ENCODE measurements around the gene GPR63. TPM values are rescaled to one million over a fixed set of nuclear protein-coding genes. Genes with fewer than 3 reads are reported as not detected.

GPR63 gene
- total and polyA plus RNA-seq, 10 donors = 0.02 to 1.2 (median 0.54) TPM

GRCh38 chr6:96775727-96776400 lies 61.4 kb downstream of the GPR63 start:
- DNase-seq = no peak
- Histone ChIP-seq H3K27ac (no peak overlapping the region), H3K27me3 (replicated peaks in 1 of 7) (no peaks in the 10 kb centered on the region), H3K9me3 (peaks cover 0 to under 1% (median 0%) of the 10 kb centered on the region in 8 donors), H3K36me3 (no peaks in the 10 kb centered on the region), H3K4me3 (no peak overlapping the region), H3K4me1 (no peaks in the 10 kb centered on the region)
- intact Hi-C loops (cut with DNase I; ENCODE audit: low total_unique reads) = no loop called here
- 60 to 73% (median 68%) methylated on average over 2 of the region's 2 CpGs for whole genome bisulfite sequencing, 5 donors
- TF ChIP-seq POLR2AphosphoS5 (IDR thresholded peaks at IDR 0.05) (no peak), POLR2A (IDR thresholded peaks at IDR 0.05) (no peak), CTCF (IDR thresholded peaks at IDR 0.05 in 8 of 11, conservative IDR thresholded peaks at IDR 0.05 in 3 of 11) (no peak)

GRCh38 chr6:96766769-96767168 lies 70.5 kb downstream of the GPR63 start:
- Histone ChIP-seq H3K4me1 (no peaks in the 10 kb centered on the region), H3K27me3 (replicated peaks in 1 of 7) (peaks cover 0 to 10% (median 0%) of the 10 kb centered on the region in 7 donors), H3K9me3 (peaks cover 0 to 9% (median 0%) of the 10 kb centered on the region in 8 donors), H3K4me3 (no peak overlapping the region), H3K36me3 (no peaks in the 10 kb centered on the region), H3K27ac (no peak overlapping the region)
- intact Hi-C loops (cut with DNase I; ENCODE audit: low total_unique reads) = no loop called here
- no peak for TF ChIP-seq POLR2A (IDR thresholded peaks at IDR 0.05)
- TF ChIP-seq CTCF (IDR thresholded peaks at IDR 0.05 in 8 of 11, conservative IDR thresholded peaks at IDR 0.05 in 3 of 11) = no peak
- no peak for TF ChIP-seq POLR2AphosphoS5 (IDR thresholded peaks at IDR 0.05)
- no peak for DNase-seq

- WGBS, 5 donors = 79 to 96% (median 88%) methylated on average over 2 to 6 of the region's 6 CpGs
Observed at GRCh38 chr6:96762599-96762998, 74.7 kb downstream of the GPR63 start.

More at GRCh38 chr6:96762599-96762998, 74.7 kb downstream of the GPR63 start:
- Histone ChIP-seq H3K36me3 (no peaks in the 10 kb centered on the region), H3K4me3 (no peak overlapping the region), H3K27me3 (replicated peaks in 1 of 7) (peaks cover 0 to 6% (median 0%) of the 10 kb centered on the region in 7 donors), H3K9me3 (no peaks in the 10 kb centered on the region), H3K4me1 (no peaks in the 10 kb centered on the region), H3K27ac (no peak overlapping the region)
- DNase-seq = no peak
- intact Hi-C loops (cut with DNase I; ENCODE audit: low total_unique reads) = no loop called here
- TF ChIP-seq POLR2A (IDR thresholded peaks at IDR 0.05) (no peak), CTCF (IDR thresholded peaks at IDR 0.05 in 8 of 11, conservative IDR thresholded peaks at IDR 0.05 in 3 of 11) (no peak), POLR2AphosphoS5 (IDR thresholded peaks at IDR 0.05) (no peak)

Measured in spleen (tissue), 11 donors.